ENCODE measurements around the gene HSD17B13.

The HSD17B13 gene

DNA sequence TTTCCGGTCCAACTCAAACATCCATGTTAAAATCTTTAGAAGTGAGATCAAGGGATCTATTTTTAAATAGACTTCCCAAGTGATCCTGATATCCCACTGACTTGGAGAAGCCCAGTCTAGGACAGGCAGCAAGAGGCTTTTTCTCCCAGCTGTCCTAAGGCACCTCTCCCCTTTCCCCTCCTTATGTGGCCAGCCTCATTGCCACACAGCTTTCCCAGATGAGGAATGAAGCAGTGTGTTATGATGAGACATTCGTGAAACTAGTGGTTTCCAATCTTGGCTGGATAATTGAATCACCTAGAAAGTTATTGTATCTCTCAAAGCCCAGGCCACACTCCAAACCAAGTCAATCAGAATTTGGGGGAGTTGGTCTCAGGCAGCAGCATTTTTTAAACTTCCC is 16.8 kb upstream of the HSD17B13 start:
- no peak for TF ChIP-seq ISL1 (CRISPR knock-in tag; IDR thresholded peaks at IDR 0.05)
- TF ChIP-seq ZNF565 (CRISPR knock-in tag; conservative IDR thresholded peaks at IDR 0.05; ENCODE audit: low read depth): no peak
- TF ChIP-seq RARB (CRISPR knock-in tag; IDR thresholded peaks at IDR 0.05): no peak
- no peak for ATAC-seq

DNA sequence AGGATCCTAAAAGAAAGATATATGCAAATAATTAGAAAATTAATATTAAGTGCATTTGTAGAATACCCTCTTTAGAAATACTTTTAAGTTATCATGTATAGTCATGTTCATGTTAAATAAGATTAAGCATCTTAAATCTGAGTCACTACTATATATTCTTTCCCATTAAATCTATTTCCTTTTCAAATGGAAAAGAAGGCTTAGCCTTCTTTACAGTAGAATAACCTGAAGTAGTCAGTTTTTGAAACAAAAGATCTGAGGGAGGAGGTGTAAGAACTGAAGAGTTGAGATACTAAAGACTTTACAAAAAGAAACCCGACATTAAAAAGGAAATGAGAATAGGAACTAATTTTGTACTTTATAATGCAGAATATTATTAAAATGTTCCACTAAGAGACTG is 14.7 kb upstream of the HSD17B13 start:
- TF ChIP-seq, protein P1, sequence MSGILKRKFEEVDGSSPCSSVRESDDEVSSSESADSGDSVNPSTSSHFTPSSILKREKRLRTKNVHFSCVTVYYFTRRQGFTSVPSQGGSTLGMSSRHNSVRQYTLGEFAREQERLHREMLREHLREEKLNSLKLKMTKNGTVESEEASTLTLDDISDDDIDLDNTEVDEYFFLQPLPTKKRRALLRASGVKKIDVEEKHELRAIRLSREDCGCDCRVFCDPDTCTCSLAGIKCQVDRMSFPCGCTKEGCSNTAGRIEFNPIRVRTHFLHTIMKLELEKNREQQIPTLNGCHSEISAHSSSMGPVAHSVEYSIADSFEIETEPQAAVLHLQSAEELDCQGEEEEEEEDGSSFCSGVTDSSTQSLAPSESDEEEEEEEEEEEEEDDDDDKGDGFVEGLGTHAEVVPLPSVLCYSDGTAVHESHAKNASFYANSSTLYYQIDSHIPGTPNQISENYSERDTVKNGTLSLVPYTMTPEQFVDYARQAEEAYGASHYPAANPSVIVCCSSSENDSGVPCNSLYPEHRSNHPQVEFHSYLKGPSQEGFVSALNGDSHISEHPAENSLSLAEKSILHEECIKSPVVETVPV (CRISPR knock-in tag; IDR thresholded peaks at IDR 0.05): no peak
- TF ChIP-seq, protein P2, sequence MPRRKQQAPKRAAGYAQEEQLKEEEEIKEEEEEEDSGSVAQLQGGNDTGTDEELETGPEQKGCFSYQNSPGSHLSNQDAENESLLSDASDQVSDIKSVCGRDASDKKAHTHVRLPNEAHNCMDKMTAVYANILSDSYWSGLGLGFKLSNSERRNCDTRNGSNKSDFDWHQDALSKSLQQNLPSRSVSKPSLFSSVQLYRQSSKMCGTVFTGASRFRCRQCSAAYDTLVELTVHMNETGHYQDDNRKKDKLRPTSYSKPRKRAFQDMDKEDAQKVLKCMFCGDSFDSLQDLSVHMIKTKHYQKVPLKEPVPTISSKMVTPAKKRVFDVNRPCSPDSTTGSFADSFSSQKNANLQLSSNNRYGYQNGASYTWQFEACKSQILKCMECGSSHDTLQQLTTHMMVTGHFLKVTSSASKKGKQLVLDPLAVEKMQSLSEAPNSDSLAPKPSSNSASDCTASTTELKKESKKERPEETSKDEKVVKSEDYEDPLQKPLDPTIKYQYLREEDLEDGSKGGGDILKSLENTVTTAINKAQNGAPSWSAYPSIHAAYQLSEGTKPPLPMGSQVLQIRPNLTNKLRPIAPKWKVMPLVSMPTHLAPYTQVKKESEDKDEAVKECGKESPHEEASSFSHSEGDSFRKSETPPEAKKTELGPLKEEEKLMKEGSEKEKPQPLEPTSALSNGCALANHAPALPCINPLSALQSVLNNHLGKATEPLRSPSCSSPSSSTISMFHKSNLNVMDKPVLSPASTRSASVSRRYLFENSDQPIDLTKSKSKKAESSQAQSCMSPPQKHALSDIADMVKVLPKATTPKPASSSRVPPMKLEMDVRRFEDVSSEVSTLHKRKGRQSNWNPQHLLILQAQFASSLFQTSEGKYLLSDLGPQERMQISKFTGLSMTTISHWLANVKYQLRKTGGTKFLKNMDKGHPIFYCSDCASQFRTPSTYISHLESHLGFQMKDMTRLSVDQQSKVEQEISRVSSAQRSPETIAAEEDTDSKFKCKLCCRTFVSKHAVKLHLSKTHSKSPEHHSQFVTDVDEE (CRISPR knock-in tag; IDR thresholded peaks at IDR 0.05): no peak
- no peak for TF ChIP-seq PPARA (CRISPR knock-in tag; IDR thresholded peaks at IDR 0.05; ENCODE audit: borderline replicate concordance)
- no peak for TF ChIP-seq TCF4 (CRISPR knock-in tag; IDR thresholded peaks at IDR 0.05; ENCODE audit: borderline replicate concordance)
- TF ChIP-seq, protein P3, sequence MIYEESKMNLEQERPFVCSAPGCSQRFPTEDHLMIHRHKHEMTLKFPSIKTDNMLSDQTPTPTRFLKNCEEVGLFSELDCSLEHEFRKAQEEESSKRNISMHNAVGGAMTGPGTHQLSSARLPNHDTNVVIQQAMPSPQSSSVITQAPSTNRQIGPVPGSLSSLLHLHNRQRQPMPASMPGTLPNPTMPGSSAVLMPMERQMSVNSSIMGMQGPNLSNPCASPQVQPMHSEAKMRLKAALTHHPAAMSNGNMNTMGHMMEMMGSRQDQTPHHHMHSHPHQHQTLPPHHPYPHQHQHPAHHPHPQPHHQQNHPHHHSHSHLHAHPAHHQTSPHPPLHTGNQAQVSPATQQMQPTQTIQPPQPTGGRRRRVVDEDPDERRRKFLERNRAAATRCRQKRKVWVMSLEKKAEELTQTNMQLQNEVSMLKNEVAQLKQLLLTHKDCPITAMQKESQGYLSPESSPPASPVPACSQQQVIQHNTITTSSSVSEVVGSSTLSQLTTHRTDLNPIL (CRISPR knock-in tag; IDR thresholded peaks at IDR 0.05; ENCODE audit: low read depth): no peak
- no peak for TF ChIP-seq ZFP3 (CRISPR knock-in tag; IDR thresholded peaks at IDR 0.05)
- TF ChIP-seq, protein P4, sequence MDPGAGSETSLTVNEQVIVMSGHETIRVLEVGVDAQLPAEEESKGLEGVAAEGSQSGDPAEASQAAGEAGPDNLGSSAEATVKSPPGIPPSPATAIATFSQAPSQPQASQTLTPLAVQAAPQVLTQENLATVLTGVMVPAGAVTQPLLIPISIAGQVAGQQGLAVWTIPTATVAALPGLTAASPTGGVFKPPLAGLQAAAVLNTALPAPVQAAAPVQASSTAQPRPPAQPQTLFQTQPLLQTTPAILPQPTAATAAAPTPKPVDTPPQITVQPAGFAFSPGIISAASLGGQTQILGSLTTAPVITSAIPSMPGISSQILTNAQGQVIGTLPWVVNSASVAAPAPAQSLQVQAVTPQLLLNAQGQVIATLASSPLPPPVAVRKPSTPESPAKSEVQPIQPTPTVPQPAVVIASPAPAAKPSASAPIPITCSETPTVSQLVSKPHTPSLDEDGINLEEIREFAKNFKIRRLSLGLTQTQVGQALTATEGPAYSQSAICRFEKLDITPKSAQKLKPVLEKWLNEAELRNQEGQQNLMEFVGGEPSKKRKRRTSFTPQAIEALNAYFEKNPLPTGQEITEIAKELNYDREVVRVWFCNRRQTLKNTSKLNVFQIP (CRISPR knock-in tag; IDR thresholded peaks at IDR 0.05; ENCODE audit: borderline replicate concordance, low read depth): no peak
- TF ChIP-seq SNAI2 (CRISPR knock-in tag; IDR thresholded peaks at IDR 0.05): no peak
- TF ChIP-seq TOX (CRISPR knock-in tag; IDR thresholded peaks at IDR 0.05; ENCODE audit: borderline replicate concordance): no peak
- no peak for TF ChIP-seq GLIS3 (CRISPR knock-in tag; IDR thresholded peaks at IDR 0.05)
- no peak for TF ChIP-seq CSDC2 (CRISPR knock-in tag; IDR thresholded peaks at IDR 0.05)
- no peak for TF ChIP-seq ESRRG (CRISPR knock-in tag; IDR thresholded peaks at IDR 0.05)
- no peak for TF ChIP-seq RARB (CRISPR knock-in tag; IDR thresholded peaks at IDR 0.05)
- TF ChIP-seq ZNF70 (CRISPR knock-in tag; IDR thresholded peaks at IDR 0.05): no peak
- no peak for TF ChIP-seq ARNTL (CRISPR knock-in tag; IDR thresholded peaks at IDR 0.05; ENCODE audit: borderline replicate concordance, low read depth)
- no peak for TF ChIP-seq OSR1 (CRISPR knock-in tag; IDR thresholded peaks at IDR 0.05)
- TF ChIP-seq ZNF565 (CRISPR knock-in tag; conservative IDR thresholded peaks at IDR 0.05; ENCODE audit: low read depth): no peak

DNA sequence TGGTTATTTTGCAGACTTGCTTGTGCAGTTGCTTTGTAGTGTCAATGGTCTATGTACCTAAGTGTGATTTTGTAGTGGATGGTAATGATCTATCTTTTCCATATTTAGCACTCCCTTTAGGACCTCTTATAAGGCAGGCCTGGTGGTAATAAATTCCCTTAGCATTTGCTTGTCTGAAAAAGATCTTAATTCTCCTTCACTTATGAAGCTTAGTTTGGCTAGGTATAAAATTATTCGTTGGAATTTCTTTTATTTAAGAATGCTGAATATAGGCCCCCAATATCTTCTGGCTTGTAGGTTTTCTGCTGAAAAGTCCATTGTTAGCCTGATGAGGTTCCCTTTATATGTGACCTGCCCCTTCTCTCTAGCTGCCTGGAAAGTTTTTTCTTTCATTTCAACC is 10.6 kb upstream of the HSD17B13 start:
- ATAC-seq: no peak
- no peak for TF ChIP-seq ZFP3 (CRISPR knock-in tag; IDR thresholded peaks at IDR 0.05)
- no peak for TF ChIP-seq ZFP30 (CRISPR knock-in tag; IDR thresholded peaks at IDR 0.05)
- TF ChIP-seq, protein P3 (CRISPR knock-in tag; IDR thresholded peaks at IDR 0.05; ENCODE audit: low read depth): no peak

More for the DNA sequence above, 14.7 kb upstream of the HSD17B13 start:
- ATAC-seq: no peak

DNA sequence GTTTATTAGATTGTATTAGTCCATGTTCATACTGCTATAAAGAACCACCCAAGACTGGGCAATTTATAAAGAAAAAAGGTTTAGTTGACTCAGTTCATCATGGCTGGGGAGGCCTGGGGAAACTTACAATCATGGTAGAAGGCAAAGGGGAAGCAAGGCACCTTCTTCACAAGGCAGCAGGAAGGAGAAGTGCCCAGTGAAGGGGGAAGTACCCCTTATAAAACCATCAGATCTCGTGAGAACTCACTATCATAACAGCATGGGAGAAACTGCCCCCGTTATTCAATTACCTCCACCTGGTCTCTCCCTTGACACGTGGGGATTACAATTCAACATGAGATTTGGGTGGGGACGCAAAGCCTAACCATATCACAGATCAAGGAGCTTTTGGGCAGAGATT is 8.1 kb upstream of the HSD17B13 start:
- ATAC-seq: no peak
- TF ChIP-seq, protein P5, sequence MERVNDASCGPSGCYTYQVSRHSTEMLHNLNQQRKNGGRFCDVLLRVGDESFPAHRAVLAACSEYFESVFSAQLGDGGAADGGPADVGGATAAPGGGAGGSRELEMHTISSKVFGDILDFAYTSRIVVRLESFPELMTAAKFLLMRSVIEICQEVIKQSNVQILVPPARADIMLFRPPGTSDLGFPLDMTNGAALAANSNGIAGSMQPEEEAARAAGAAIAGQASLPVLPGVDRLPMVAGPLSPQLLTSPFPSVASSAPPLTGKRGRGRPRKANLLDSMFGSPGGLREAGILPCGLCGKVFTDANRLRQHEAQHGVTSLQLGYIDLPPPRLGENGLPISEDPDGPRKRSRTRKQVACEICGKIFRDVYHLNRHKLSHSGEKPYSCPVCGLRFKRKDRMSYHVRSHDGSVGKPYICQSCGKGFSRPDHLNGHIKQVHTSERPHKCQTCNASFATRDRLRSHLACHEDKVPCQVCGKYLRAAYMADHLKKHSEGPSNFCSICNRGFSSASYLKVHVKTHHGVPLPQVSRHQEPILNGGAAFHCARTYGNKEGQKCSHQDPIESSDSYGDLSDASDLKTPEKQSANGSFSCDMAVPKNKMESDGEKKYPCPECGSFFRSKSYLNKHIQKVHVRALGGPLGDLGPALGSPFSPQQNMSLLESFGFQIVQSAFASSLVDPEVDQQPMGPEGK (CRISPR knock-in tag; IDR thresholded peaks at IDR 0.05; ENCODE audit: borderline replicate concordance): no peak
- TF ChIP-seq SNAI2 (CRISPR knock-in tag; IDR thresholded peaks at IDR 0.05): no peak
- no peak for TF ChIP-seq TCF4 (CRISPR knock-in tag; IDR thresholded peaks at IDR 0.05; ENCODE audit: borderline replicate concordance)
- TF ChIP-seq ZFP30 (CRISPR knock-in tag; IDR thresholded peaks at IDR 0.05): no peak
- TF ChIP-seq ARNTL (CRISPR knock-in tag; IDR thresholded peaks at IDR 0.05; ENCODE audit: borderline replicate concordance, low read depth): no peak
- TF ChIP-seq OSR1 (CRISPR knock-in tag; IDR thresholded peaks at IDR 0.05): no peak
- TF ChIP-seq GLIS3 (CRISPR knock-in tag; IDR thresholded peaks at IDR 0.05): no peak
- no peak for TF ChIP-seq ZNF70 (CRISPR knock-in tag; IDR thresholded peaks at IDR 0.05)
- TF ChIP-seq PPARA (CRISPR knock-in tag; IDR thresholded peaks at IDR 0.05; ENCODE audit: borderline replicate concordance): no peak
